ENCODE measurements around the gene TMEM207.
A peak's percentile ranks its signal among the peaks of the same experiment; 100 is the strongest.

TMEM207 gene

DNA sequence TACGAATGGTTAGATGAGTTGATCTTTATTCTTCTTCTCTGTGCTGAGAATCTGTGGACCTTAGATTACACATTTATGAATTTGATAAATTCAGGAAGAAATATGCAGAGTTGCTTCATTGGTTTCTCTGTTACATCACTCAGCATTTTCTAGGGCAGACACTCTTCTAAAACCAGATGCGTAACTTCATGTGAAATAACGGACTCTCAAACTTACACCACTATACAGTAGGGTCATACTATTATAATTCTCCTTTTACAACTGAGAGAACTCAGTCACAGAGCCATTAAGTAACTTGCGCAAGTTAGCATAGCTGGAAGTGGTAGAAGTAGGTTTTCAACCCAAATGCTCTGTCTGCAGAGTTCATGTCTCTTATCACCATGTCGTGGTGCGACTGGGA, 5.7 kb downstream of the TMEM207 start:
- DNase-seq, result peak; percentile 5

DNA sequence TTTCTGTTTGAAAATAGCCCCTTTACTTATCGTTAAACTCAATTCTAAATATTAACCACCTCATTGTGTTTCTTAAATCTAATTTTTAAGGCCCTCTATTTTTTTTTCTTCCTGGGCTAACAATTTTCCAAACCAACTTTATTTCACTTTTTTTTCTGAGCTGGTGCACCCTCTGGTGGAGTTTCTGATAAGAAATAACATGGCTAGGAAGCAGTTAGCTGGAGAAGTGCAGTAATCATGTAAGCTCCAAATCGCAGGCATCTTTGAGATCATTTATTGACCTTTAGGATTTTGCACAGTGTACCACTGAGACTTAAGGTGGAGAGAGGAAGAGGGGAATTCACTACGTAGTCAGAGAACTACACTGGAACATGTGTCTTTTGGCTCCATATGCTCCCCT, 6.4 kb downstream of the TMEM207 start:
- peak; percentile 36 for DNase-seq

DNA sequence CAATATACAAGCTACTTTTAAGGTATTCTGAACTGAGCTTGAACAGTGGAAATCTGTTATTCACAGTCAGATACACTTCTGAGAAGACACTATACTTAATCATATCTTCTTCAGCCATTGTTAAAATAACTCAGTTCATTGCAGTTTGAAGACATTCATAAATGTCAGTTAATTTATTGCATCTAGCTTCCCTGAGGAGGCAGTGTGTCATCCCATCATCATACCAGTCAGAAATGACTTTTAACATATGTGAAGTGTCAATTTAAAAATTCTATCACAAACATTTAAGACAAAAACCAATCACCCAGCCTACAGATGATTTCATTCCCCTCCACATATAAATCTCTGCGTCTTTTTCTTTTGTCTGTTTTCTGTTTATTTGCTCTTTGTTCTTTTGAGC, 7.5 kb downstream of the TMEM207 start:
- no peak for DNase-seq

DNA sequence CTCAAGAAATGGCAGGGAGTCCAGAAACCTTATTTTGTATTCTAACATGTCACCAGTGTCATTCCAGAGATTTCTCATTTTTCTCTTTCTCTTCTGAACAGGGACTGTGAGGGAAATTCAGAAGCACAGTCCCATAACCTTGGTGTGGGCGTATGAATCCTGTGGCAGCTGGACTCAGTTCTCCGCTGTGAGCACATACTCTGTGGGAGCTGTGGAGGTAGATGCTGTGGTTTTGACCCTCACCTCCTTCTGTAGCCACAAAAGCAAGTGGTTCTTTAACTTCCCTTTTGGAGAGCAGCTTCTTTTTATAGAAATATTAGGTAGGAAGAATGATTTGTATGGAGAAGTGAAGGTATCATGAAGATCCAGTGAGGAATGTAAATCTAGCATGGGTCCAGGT, 13.4 kb downstream of the TMEM207 start:
- no peak for DNase-seq

DNA sequence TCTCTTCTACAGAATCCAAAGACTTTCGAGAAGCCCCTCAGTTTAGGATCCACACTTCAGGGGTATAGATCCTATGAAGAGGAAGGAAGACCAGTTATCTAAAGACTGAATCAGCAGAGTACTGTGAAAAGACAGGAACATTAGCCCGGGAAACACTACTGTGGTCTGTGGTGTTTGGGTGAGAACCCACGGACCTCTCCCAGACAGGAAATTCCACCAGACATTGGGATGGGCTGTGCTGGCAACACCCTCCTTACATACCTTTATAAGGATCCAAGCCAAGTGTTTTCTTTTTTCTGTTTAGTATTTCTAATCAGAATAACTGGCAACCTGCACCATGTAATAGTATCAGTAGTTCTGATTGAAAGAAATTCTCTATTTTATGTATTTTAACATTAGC, 14.1 kb downstream of the TMEM207 start:
- peak; percentile 59 for DNase-seq

DNA sequence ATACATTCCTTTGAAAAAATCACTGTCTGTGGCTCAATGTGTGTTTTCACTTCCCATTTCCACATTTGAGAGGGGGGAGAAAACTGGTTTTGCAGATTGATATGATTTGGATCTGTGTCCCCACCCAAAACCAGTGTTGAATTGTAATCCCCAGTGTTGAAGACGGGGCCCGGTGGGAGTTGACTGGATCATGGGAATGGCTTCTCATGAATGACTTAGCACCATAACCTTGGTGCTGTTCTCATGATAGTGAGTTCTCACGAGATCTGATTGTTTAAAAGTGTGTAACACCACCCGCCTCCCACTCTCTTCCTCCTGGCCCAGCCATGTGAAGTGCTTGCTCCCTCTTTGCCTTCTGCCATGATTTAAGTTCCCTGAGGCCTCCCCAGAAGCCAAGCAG, 16.1 kb downstream of the TMEM207 start:
- DNase-seq, result no peak

DNA sequence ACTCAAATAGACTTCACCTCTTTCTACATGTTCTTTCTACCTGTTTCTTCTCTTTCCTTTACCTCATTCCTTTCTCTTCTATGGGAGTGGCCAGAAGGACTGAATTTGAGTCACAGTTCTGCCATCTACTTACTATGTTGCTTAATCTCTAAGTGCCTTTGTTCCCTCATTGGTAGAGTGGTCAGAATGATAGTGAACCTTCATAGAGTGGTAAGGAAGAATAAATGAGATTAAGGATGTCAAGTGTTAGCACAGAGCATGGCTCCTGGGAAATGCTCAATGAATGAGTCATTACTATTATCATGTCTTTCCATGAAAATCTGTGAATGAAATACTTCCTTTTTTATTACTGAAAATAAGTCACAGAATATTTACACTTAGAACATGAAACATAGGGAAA, 17.5 kb downstream of the TMEM207 start:
- DNase-seq, result peak; percentile 25

DNA sequence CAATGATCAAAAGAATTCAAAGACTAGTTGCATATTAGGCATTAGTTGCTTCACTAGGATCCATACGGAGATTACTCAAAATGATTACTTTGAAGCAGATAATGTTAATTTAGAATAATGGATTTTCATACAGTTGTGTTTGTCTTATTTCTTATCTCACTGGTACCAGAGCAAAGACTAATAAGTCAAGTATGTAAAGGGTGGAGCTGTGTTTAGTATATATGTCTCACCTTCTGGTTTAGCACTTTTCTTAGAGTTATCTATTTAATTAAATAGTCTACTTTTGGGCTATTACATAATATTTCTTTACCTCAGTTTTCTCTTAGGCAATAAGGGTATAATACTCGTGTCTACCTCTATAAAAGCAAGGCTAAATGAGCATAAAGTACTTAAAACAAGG, 18.8 kb downstream of the TMEM207 start:
- no peak for DNase-seq

DNA sequence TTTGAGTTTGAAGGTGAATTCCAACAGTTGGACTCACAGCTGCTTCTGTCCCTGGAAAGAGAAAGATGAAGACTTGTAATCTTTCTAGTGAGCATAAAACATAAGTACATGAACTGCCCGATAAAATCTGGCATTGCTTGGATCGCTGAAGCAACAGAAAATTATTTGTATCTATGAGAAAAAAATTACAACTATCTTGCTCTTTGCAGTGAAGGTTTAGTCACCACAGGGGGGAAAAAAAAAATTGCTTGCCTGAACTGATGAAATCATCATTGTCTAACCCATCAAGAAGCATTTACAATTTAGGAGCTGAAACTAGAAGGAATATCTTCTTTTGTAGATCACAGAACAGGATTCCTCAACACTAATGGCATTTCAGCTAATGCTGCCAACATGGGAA, 20.0 kb downstream of the TMEM207 start:
- DNase-seq, result peak; percentile 69

DNA sequence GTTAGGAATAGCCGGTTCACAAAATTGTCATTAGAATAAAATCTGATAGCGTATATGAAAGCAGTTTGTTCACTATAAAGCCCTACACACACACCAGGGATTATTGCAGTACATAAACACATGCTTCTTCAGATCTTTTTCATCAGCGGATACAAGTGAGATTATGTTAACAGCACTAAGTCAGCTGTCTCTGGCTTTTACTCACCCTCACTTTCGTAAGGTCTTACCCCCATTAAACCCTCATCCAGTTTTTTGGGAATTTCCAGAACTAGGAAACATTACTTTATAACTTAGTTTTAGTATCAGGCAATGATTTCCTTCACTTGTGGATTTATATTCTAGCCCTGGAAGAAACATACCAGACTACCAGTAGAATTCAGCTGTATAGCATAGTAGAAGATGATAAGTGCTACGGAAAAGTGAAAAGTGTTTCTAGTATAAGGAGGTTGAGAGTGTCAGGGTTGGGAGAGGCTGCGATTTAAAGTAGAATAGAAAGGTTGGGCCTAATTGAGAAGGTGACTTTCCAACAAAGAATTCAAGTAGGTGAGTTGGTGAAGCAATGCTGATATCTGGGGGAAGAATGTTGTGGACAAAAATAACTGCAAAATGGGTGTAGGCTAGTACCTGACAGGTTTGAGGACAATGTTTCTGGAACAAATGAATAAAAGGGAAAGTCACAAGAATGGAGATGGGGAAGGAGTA, 22.7 kb downstream of the TMEM207 start:
- DNase-seq, result no peak

DNA sequence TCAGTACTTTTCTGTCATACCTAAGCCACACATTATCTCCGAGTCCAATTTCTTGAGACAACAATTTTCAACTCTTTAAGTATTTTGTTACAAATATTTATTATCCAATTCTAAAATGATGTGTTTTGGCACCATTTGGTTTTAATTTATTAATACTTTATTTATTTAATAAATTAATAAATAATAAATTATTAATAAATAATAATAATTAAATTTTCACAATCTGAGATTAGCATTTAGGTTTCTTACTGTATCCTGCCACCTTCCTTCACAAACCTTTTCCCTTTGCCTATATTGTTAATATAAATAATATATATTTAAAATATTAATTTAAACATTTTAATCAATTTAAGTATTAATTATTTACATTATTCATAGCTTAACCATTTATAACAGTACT, 23.9 kb downstream of the TMEM207 start:
- no peak for DNase-seq

DNA sequence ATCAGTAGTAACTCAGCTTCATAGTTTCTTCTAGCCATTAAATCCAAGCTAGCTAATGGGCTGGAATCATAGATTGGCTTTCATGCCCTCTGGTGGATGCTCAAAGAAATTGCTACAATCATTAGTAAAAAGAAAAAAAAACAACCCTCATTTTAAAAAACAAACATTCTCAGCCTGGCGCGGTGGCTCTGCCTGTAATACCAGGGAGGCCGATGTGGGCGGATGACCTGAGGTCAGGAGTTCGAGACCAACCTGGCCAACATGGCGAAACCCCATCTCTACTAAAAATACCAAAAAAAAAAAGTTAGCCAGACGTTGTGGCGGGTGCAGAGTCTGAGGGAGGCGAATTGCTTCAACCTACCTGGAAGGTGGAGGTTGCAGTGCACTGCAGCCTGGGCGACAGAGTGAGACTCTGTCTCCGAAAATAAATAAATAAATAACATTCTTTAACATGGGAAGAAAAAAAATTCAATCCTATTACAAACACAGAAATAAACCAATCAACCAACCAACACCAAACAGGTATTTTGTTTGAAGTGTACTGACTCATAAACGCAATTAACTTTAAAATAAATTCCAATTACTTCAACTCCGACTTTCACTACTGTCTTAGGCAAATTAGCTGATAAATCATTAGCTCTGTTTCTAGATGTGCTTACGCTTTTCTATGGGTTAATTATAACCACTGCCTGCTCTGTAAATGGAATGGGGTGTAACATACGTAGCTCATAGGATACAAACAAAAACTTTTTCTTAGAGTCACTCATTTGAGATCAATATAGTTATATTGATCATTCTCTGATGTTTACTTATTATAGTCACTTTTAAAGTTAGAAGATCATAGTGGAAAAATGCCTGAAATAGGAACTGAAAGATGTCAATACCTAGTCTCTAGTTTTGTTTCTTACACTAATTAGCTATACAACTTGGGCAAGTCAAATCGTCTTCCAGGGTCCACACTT, 24.9 kb downstream of the TMEM207 start:
- peak; percentile 64 for DNase-seq

DNA sequence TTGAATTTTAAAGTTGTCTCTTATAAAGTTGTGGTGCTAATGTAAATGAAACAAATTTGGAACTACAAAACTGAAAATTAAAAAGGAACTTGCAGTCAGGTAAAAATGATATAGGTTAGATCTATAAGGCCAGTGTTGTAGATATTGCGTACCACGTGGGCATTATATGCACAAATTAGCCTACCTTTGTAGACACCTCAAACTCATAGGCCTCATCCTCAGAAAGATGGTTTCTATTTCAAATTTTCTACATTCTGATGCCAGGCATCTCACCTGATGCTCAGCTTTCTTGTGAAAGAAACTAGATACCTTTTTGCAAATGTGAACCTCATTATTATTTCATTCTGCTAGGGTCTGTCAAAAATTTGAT, 25.6 kb downstream of the TMEM207 start:
- DNase-seq, result no peak

DNA sequence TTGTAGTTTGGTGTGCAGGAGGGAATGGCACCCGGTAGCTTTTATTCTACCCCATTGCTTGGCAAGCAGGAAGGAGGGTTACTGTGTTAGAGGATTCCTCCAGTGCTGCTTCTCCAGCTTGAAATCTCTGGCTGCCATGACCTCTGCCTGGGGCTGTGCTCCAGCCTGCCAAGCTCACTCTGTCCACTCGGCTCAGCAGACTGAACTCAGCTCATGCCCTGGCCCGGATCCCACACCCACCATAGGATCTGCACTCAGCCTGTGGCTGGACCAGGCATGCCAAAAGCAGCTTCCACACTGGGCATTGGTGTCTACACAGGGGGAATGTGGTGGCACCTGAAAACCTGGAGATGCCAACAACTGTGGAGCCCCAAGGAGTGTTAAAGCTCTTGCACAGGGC, 35.4 kb downstream of the TMEM207 start:
- DNase-seq, result no peak

DNA sequence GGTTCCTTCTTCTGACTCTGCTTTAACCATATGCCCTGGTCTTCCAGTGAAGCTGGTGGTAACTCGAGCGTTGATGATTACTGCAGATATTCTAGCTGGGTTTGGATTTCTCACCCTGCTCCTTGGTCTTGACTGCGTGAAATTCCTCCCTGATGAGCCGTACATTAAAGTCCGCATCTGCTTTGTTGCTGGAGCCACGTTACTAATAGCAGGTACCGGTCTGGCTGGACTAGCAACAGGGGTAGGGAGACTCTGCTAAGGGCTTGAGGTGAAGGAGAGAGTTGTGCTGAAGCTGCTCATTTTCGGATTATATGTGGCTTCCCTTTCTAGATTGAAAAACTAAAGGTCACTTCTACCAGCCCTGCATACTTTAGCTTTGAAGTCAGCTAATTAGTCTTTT, 45.0 kb downstream of the TMEM207 start:
- no peak for DNase-seq

DNA sequence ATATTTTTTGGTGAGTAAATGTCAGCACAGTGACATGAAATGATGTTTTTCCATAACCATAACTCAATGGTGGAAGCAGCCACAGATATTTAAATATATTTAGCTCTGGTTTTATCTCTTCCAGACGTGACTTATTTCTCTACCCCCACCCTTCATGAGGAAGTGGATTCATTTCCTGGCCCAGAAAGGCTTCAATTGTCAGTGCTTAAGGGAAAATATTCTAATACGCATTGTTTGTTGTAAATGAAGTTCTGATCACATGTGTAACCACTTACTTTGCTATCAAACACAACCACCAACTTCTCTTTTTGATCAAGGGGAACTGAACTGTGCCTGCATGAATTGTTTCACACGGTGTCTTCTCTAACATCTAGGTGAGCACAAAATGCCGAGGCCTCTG, 47.7 kb downstream of the TMEM207 start:
- no peak for DNase-seq

DNA sequence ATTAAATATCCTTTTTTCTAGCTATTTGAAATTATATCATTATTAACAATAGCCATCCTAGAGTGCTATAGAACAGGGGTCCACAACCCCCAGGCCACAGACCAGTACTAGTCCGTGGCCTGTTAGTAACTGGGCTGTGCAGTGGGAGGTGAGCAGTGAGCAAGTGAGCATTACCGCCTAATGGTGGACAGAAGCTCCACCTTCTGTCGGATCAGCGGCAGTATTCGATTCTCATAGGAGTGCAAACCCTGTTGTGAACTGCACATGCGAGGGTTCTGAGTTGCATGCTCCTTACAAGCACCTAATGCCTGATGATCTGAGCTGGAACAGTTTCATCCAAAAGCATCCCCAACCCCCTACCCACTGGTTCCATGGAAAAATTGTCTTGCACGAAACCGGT, 50.0 kb downstream of the TMEM207 start:
- no peak for DNase-seq

DNA sequence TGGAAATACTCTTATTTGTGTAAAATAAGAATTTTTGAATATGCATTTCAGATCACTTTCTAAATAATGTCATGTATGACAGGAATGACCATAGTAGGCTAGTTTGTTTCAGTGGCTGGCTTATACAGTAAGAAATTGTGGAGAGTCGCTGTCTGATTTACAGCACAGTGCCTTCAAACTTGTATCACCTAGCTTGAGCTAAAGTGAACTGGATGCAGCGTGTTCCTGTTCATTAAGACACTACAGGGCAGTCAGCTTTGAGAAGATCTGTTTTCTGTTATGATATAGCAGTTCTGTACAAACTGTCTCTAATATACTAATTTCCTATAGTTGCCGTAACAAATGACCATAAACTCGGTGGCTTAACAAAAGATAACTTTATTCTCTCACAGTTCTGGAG, 51.8 kb downstream of the TMEM207 start:
- DNase-seq, result no peak

DNA sequence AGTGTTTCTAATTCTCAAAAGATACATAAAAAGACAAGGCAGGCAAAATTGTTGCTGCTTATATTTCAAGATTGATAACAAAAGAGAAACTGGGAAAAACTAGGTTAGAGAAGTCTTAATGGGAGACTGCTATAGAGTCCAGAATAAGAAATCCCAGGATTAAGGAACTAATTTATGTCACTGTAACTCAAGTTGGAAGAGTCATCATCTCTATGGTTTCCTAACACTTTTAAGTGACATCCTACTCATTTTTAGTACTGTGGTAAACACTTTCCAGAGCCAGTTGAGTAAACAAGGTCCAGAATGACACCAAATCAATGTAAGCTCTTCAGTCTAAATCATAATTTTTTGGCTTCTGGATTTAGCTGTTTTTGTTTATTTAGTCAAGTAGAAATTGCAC, 53.7 kb downstream of the TMEM207 start:
- DNase-seq, result no peak

DNA sequence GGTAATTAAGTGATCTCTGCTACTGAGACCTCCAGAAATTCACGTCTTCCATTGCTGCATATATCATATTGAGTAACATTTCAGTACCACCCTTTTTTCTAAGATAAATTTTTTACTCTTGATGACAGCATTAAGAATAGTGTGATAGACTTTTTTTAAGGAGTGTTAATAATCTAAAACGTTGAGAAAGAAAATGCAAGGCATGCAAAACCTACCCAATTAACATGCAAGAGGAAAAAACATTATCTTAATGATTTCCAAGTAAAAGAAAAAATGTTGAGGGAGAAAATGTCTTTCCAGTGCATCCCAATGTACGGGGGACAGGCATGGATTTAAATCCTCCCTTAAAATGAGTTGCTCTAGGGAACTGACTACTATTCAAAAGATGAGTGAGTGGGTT, 61.0 kb downstream of the TMEM207 start:
- DNase-seq, result no peak

DNA sequence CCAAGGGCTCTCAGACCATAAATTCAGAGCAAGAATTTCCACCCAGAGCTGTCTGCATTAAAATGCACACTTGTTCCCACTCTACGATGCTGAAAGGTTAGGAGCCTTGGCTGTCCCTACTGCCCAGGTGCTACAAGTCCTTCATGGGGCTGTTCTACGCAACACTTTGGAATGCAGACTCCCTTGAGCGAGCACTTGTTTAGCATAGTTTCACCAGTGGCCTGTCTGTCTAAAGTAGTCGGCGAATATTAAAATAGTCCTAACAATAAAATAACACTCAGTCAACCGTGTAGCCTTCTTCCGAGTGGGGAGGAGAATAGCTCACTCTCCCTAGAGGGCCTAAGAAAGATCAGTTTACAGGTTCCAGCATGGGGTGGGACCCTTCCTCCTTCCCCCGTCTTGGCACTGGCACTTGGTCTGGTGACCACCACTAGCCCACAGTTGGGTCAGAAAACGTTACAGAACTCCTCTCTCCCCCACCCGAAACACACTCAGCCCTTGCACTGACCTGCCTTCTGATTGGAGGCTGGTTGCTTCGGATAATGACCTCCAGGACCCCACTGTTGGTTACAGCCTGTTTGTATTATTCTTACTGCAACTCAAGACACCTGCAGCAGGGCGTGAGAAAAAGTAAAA, 62.0 kb downstream of the TMEM207 start, which contains the start of gene CLDN16:
Gene CLDN16 (plus strand): TSS at position 586 of the 636 bp plus-strand sequence. CDS start 167 bp downstream, outside the sequence.
- DNase-seq, result no peak

DNA sequence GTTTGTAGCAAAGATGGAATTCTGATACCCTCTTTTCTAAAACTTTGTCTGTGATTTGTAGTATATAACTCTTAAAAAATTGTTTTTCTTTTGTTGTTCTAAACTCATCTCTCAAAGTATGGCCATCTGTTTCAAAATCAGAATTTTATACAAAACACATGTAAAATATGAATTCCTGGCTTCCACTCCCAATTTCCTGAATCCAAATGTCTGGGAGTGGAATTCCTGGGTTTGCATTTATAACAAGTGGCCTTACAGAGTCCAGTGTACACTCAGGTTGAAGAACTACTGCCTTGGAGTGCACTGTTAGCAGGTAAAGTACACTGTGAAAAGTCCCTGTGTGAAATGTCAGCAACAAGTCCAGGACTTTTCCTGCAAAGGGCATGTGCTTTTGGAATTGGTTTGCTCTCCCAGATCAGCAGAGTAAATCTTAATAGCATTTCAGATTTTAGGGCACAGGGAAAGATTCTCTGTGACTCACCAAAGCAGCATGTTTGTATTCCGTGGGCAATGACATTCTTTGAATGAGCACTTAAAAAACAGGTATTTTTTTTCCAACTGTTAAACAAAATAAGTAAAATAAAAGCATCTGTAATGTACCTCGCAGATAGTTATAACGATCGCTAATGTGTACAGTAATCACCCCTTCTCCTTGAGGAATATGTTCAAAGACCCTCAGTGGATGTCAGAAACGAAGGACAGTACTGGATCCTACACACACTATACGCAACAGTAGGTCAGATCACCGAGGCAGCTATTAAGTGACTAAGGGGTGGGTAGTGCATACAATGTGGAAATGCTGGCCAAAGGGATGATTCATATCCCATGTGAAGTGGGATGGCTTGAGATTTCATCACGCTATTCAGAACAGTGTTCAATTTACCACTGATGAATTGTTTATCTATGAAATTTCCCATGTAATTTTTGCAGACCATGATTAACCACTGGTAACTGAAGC, 63.7 kb downstream of the TMEM207 start:
- DNase-seq, result peak; percentile 98

Measured in fibroblast of upper back skin (primary cell).